HG02610 (cell line): ENCODE results near the gene SND1.

Experiments used
- ATAC-seq: cut with Tn5 transposase; IDR thresholded peaks from one replicate; pipeline ENCODE4 v1.9.1; 2021; ENCODE audit warnings: mild to moderate bottlenecking, moderate library complexity; ENCODE audit not compliant: unreplicated experiment

Gene SND1

DNA sequence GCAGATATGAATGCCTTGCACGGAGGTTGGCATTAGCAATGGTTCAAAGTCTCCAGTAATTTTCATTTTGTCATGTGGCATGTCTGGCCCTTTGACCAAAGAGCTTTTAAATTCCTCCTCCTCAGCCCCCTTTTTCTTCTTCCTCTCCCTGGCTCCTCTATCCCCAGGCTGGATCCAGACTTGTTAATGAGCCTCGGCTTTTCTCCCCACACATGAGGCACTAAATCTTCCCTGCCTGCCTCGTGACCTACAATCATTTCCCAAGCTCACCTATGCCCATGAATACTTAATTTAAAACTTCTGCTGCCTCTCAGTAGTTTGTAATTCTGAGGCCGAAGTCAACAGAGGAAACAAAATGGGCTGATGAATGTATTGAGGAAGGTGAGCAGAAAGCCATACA lies 402.5 kb downstream of the SND1 start:
- no peak for ATAC-seq

DNA sequence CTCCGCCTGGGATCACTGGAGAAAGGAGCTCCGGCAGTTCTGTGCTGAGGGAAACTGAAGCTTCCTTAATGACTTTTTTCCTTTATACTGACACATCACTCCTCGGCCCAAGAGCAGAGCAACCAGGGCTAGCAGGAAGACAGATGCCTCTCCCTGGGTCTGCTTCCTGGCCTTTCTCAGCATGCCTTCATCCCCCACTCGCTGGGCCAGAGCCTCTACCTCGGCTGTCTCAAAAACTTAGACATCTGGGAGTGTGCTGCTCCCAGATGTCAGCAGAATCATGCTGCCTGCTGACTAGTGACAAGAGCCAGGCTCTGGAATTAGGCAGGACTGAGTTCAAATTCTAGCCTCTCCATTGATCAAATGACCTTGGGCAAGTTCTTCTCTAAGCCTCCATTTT lies 403.6 kb downstream of the SND1 start:
- ATAC-seq, result no peak

- no peak for ATAC-seq
These were observed 404.9 kb downstream of the SND1 start for GRCh38 chr7:128056901-128057300.

GRCh38 chr7:128057909-128058308 lies 405.9 kb downstream of the SND1 start:
- ATAC-seq, result no peak

GRCh38 chr7:128059143-128059988 lies 407.4 kb downstream of the SND1 start:
- no peak for ATAC-seq

- no peak for ATAC-seq
These were observed 408.0 kb downstream of the SND1 start for GRCh38 chr7:128060018-128060417.

DNA sequence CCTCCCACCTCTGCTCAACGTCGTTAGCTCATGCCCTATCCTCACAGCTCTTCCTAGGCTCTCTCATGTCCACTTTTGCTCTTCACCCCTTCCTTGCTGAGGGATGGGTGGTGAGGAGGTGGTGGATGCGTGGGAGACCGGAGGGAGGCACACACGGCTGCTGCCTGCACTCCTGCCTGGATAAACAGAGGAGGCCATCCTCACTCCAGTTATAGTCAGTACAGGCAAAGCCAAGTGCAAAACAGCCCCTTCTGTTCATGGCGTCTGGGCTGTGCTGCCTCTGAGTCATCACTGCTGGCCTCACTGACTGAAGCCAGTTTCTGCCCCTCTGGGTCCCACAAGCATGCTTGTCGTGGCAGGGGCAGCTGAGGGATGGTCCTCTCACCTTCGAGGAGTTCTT lies 411.1 kb downstream of the SND1 start:
- no peak for ATAC-seq

DNA sequence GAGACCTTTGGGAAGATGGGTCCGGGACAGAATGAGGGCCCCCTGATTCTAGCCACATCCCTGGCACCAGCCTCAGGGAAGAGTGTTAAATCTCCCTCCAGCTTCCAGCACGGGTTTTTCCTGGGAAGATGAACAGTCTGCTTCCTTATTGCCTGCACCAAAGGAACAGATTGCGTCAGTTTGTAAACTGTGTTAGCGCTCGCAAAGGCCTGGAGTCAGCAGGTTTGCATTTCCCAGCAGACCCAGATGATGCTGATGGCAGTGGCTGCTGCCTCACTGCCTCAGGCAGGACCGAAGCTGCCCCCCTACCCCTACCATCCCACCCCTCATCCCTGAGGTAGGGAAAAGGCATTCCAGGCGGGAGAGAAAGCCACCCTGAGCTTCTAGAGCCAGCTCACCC lies 413.9 kb downstream of the SND1 start:
- ATAC-seq, result no peak

DNA sequence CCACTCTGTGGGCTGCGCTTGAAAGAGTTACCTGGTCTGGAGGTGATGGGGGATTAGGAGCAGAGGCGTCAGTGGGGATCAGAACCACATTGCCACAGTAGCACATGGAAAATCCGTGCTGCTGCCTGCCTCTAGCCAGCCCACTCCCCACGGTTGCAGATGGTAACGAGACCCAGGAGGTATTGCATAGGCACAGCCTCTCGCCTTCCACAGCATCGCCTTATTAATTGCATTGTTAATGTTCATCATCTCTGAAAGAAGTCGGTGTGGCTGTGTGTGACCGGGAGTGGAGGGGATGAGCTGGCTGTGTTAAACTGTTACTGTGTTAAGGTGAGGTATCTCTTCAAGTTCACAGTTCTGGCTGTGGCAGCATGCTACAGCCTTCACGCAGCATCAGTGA lies 414.4 kb downstream of the SND1 start:
- no peak for ATAC-seq

DNA sequence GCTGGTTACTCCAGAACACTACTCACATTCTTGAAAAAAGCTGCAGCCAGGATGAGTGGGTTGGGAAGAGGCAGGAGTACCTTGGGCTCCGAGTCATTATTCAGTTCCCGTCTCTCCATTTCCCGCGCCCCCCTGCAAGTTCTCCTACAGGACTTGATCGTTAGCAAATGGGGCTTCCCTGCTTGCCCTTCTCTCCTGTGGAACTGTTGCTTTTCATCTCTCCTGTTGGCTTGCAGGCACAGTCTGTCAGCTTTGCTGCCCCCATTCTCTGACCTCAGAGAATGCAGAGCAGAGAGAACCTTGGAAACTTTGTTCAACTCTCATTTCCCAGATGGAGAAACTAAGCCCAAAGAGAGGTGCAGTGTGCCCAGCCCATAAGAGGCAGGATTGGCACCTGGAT lies 414.9 kb downstream of the SND1 start:
- no peak for ATAC-seq

- ATAC-seq, result no peak
These were observed 416.0 kb downstream of the SND1 start for GRCh38 chr7:128067983-128068382.

- ATAC-seq, result no peak
These were observed 416.8 kb downstream of the SND1 start for GRCh38 chr7:128068785-128069184.

GRCh38 chr7:128069373-128070364 lies 417.7 kb downstream of the SND1 start:
- no peak for ATAC-seq

- ATAC-seq, result no peak
These were observed 419.4 kb downstream of the SND1 start for GRCh38 chr7:128071376-128071775.

- ATAC-seq, result no peak
These were observed 419.8 kb downstream of the SND1 start for GRCh38 chr7:128071801-128072200.

DNA sequence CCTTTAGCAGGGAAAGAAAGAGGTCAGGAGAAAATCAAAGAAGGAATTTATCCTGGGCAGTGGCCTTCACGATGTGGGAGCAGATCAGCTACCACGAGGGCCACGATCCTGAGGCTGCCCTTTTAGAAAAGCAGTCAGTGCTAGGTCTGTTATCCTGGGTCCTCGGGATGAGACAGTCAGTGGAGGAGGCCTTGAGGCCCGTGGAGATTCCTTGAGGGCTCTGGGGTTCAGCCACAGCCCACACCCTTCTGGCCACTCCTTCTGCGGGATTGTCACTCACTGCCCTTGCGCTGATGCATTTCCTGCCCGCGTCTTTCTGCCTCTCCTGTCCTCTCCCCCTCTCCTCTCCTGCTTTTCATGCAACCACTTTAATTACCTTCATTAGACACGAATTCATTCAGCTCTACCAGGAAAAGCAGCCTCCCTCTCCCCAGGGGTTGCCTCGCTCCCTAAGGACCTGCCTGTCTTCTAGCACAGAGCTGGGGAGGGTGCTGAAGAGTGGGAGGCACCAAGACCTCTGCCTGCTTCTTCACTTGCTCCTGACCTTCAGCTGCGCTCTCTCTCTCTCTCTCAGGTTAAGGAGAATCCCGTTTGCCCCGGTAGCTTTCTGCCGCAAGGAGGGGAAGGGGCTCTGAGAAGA lies 421.8 kb downstream of the SND1 start:
- ATAC-seq, result no peak

GRCh38 chr7:128074336-128074735 lies 422.3 kb downstream of the SND1 start:
- ATAC-seq, result no peak

GRCh38 chr7:128074736-128075135 lies 422.7 kb downstream of the SND1 start:
- ATAC-seq, result no peak

DNA sequence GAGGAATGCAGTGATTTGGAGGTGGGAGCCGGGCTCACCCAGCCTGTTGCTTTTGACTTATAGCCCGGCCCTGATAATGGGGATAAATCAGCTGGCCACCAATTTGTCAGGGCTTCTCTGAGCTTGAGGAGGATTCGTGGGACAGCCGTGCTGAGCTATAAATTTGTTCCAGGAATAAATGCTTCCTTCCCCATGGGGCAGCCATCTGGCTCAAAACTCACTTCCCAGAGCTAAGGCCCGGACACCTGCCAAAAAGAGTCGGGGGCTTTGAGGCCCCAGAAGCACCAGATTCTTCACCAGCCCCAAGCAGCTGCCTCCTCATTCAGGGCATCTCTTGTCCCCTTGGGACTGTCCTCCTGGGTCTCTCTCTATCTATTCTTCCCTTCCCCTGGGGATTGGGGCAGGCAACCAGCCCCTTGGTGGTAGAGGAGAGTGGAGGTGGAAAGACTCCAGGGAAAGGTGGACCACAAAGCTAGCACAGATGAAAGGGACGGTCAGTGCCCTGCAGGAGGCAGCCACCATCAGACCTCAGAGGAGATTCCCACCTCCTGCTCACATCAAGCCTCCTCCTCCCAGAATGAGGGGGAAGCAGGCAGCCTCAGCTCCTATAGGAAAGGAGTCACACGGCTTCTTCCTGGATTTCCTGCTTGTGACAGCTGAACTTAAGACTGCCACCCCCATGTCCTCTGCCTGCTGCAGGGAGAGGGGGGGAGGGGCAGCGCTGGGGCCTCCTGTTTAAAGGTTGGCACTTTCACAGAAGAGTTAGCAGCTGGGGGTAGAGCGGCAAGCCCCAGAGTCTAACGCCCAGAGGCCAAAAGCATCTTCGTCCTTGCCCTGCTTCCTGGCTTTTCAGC lies 423.5 kb downstream of the SND1 start:
- no peak for ATAC-seq

GRCh38 chr7:128076196-128076795 lies 424.3 kb downstream of the SND1 start:
- ATAC-seq, result no peak
